GM18520 (cell line): ENCODE data around the gene ARHGAP44.

ENCODE experiments used
- ATAC-seq: cut with Tn5 transposase; IDR thresholded peaks from one replicate; pipeline ENCODE4 v1.9.1; 2021; ENCODE audit not compliant: unreplicated experiment

The ARHGAP44 gene

GRCh38 chr17:12896180-12896785 lies 107.0 kb downstream of the ARHGAP44 start:
- no peak for ATAC-seq

GRCh38 chr17:12898110-12898509 lies 108.8 kb downstream of the ARHGAP44 start:
- ATAC-seq, result no peak

- ATAC-seq, result no peak
Measured at GRCh38 chr17:12899604-12900003, 110.3 kb downstream of the ARHGAP44 start.

- ATAC-seq, result no peak
Measured at GRCh38 chr17:12900474-12900873, 111.2 kb downstream of the ARHGAP44 start.

- ATAC-seq, result no peak
Measured at GRCh38 chr17:12902046-12902445, 112.7 kb downstream of the ARHGAP44 start.

- no peak for ATAC-seq
Measured at GRCh38 chr17:12907477-12907876, 118.2 kb downstream of the ARHGAP44 start.

GRCh38 chr17:12909046-12909445 lies 119.7 kb downstream of the ARHGAP44 start:
- no peak for ATAC-seq

GRCh38 chr17:12909511-12909910 lies 120.2 kb downstream of the ARHGAP44 start:
- no peak for ATAC-seq

- ATAC-seq, result no peak
Measured at GRCh38 chr17:12911239-12911638, 121.9 kb downstream of the ARHGAP44 start.

- no peak for ATAC-seq
Measured at GRCh38 chr17:12917399-12917798, 128.1 kb downstream of the ARHGAP44 start.

- no peak for ATAC-seq
Measured at GRCh38 chr17:12918142-12918541, 128.8 kb downstream of the ARHGAP44 start.

- no peak for ATAC-seq
Measured at GRCh38 chr17:12922120-12922519, 132.8 kb downstream of the ARHGAP44 start.

GRCh38 chr17:12924614-12925013 lies 135.3 kb downstream of the ARHGAP44 start:
- ATAC-seq, result no peak

- no peak for ATAC-seq
Measured at GRCh38 chr17:12927001-12927400, 137.7 kb downstream of the ARHGAP44 start.

- ATAC-seq, result no peak
Measured at GRCh38 chr17:12927541-12928425, 138.5 kb downstream of the ARHGAP44 start.

- no peak for ATAC-seq
Measured at GRCh38 chr17:12928736-12929135, 139.4 kb downstream of the ARHGAP44 start.

GRCh38 chr17:12936501-12936900 lies 147.2 kb downstream of the ARHGAP44 start:
- ATAC-seq, result no peak

- no peak for ATAC-seq
Measured at GRCh38 chr17:12940699-12941098, 151.4 kb downstream of the ARHGAP44 start.

GRCh38 chr17:12947047-12947446 lies 157.7 kb downstream of the ARHGAP44 start:
- ATAC-seq, result no peak

- no peak for ATAC-seq
Measured at GRCh38 chr17:12952012-12952411, 162.7 kb downstream of the ARHGAP44 start.

- no peak for ATAC-seq
Measured at GRCh38 chr17:12953156-12953555, 163.9 kb downstream of the ARHGAP44 start.

- ATAC-seq, result no peak
Measured at GRCh38 chr17:12955521-12955920, 166.2 kb downstream of the ARHGAP44 start.
